Activated CD8-positive, alpha-beta T cell treated with anti-CD3 and anti-CD28 coated beads for 36 hours (primary cell): Measurements from ENCODE around the gene IL1RN. TPM values are rescaled to one million over a fixed set of nuclear protein-coding genes. Genes with fewer than 3 reads are reported as not detected.

ENCODE experiments used
- ATAC-seq: fragments of 200-7000 bp; cut with Tn5 transposase; one replicate; pipeline ENCODE4 v1.10.0; 2021; ENCODE audit warnings: mild to moderate bottlenecking, moderate library complexity
- CTCF ChIA-PET: fragments of 350-600 bp; sonication (Branson Sonifier 250); formaldehyde crosslinking; loops from one replicate; lab custom pipeline; 2021; ENCODE audit warnings: antibody characterized with exemption; lab: Charles Lee
- POLR2A ChIA-PET: fragments of 350-600 bp; sonication (Branson Sonifier 250); formaldehyde crosslinking; loops from one replicate; lab custom pipeline; 2021; ENCODE audit warnings: antibody characterized with exemption; lab: Charles Lee
- DNase-seq: peaks from one replicate; pipeline ENCODE4 v3.0.0-alpha.2; 2020
- H3K27ac Mint-ChIP-seq: one replicate; pipeline ENCODE4 v1.8.0; 2021; ENCODE audit warnings: mild to moderate bottlenecking, mixed read lengths
- H3K27me3 Mint-ChIP-seq: one replicate; pipeline ENCODE4 v1.8.0; 2021; ENCODE audit warnings: mixed read lengths
- H3K36me3 Mint-ChIP-seq: one replicate; pipeline ENCODE4 v1.8.0; 2021; ENCODE audit warnings: low read depth, mixed read lengths
- H3K4me1 Mint-ChIP-seq: one replicate; pipeline ENCODE4 v1.8.0; 2021; ENCODE audit warnings: low read depth, mixed read lengths
- H3K4me3 Mint-ChIP-seq: one replicate; pipeline ENCODE4 v1.8.0; 2021; ENCODE audit warnings: mild to moderate bottlenecking, moderate library complexity, mixed read lengths
- H3K9me3 Mint-ChIP-seq: one replicate; pipeline ENCODE4 v1.8.0; 2021; ENCODE audit warnings: mixed read lengths
- CTCF ChIP-seq: fragments of 200-600 bp; IDR thresholded peaks from one replicate; pipeline ENCODE4 v1.8.0; 2022; ENCODE audit warnings: antibody characterized with exemption, mild to moderate bottlenecking
- intact Hi-C: fragments of 100-400 bp; cut with micrococcal nuclease; formaldehyde crosslinking; loops from one replicate; pipeline ENCODE4 v1.10.0; 2022
- total RNA-seq, 2 experiments: library from RNA; stranded (reverse); gene quantifications; one replicate each; pipeline ENCODE4 v1.2.3, GENCODE V29; 2021

Gene IL1RN
- total RNA-seq, 2 experiments from 2014 or later = 0.50 to 0.85 TPM

DNA sequence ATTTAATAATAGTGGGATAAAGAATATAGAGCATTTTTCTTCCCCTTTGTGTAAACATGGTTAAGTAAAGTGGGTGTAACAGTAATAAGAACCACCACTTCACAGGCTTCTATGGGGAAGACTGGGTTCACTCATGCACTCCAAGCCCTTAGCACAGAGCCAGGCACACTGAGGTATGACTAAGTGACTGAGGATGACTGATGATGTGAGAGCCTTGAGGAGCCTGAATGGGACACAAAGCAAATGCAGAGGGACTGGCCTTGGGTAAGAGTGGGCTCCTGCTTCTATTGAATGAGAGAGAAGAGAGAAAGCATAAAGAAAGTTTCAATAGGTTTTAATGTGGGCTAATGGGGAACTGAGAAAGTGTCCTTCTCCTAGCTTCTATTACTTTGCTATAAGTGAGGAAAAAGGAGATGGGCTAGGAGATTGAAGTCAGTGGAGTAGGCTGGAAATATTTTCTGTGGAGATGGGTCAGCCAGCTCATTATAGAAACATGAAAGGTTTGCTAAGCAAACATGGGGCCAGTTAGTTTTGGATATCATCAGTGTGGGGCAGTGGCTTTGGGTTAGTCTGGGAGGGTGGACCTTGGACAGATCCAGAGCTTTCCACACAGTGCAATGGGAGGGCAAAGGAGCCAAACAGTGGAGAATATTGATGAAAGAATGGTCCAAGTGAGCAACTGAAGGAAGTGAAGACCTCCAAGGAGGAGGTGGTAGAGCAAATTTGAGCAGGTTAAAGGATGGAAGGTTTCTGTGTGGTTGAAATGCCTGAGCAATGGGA, 39.0 kb upstream of the IL1RN start:
- H3K4me1 Mint-ChIP-seq = peaks cover 4% of the 10 kb centered on the region
- H3K27me3 Mint-ChIP-seq = no peaks in the 10 kb centered on the region
- no peak overlapping the region for H3K27ac Mint-ChIP-seq
- H3K4me3 Mint-ChIP-seq = no peak overlapping the region
- TF ChIP-seq CTCF = no peak
- H3K9me3 Mint-ChIP-seq = peaks cover 3% of the 10 kb centered on the region
- H3K36me3 Mint-ChIP-seq = no peaks in the 10 kb centered on the region
- CTCF ChIA-PET = interaction anchor here (1.1 to 3.6 kb wide), 4 partner anchors 9 to 50 kb away, joined by 3 to 30 read pairs (median 8); no protein-coding TSS in a partner anchor
- ATAC-seq (no peak), DNase-seq (no peak)
- POLR2A ChIA-PET = no interaction called here
- intact Hi-C loops = no loop called here

DNA sequence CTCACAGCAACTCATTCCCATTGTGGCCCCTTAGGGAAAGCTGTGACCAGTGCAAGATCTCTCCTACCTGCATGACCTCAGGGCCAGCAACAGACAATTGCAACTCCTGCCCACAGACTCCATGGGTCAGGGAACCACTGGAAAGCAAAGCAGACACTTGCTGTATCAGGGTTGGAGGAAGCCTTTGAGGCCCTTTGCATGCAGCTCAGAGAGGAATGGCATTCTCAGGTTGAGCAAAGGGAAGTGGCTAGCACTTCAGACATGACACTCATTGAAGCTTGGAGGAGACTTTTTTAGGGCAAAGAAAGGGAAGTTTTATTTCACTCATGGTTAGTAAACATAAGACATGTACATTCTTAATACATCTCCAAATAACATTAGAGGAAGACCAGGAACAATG, 37.5 kb upstream of the IL1RN start:
- Mint-ChIP-seq H3K4me1 (no peaks in the 10 kb centered on the region), H3K4me3 (no peak overlapping the region), H3K27me3 (no peaks in the 10 kb centered on the region), H3K27ac (no peak overlapping the region), H3K9me3 (peaks cover 3% of the 10 kb centered on the region), H3K36me3 (no peaks in the 10 kb centered on the region)
- CTCF ChIA-PET = interaction anchor here (0.7 to 3.6 kb wide), 6 partner anchors 10 to 129 kb away, joined by 3 to 30 read pairs (median 5); no protein-coding TSS in a partner anchor
- ATAC-seq (no peak), DNase-seq (no peak)
- no peak for TF ChIP-seq CTCF
- POLR2A ChIA-PET = no interaction called here
- intact Hi-C loops = no loop called here

DNA sequence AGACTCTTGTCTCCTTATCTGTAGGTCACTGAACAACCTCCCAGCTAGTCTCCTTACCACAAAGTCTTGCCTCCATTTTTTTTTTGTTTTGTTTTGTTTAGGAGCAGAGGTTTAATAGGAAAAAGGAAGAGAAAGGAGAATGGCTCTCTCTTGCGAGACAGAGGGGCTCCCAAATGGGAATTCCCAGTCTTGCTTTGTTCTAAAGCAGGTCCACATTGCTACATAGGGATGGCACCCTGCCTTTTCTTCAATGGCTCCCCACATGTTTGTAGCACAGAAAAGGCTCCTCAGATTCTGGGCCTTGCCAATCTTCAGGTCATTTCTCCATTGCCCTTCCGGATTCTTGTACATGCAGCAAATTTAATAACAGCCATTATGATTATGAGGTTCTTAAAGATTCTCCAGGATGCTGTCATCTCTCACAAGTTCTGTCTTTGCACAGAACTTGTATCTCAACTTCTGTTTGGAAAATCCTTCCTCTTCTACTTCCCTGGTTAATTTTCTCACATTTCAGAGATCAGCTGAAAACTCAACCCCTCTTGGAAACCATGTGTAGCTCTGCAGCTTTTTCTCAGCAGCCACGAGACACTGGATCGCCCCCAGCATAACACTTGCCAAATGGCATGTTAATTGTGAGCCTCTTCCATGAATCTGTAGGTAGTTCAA, 36.0 kb upstream of the IL1RN start:
- intact Hi-C loops = no loop called here
- CTCF ChIA-PET = interaction anchor here (1.1 to 3.6 kb wide), 2 partner anchors 12 to 14 kb away, joined by 3 to 30 read pairs; no protein-coding TSS in a partner anchor
- DNase-seq = no peak
- Mint-ChIP-seq H3K27ac (no peak overlapping the region), H3K4me1 (no peaks in the 10 kb centered on the region), H3K36me3 (no peaks in the 10 kb centered on the region), H3K9me3 (peaks cover 9% of the 10 kb centered on the region), H3K4me3 (no peak overlapping the region), H3K27me3 (no peaks in the 10 kb centered on the region)
- TF ChIP-seq CTCF = no peak
- no peak for ATAC-seq
- POLR2A ChIA-PET = no interaction called here

DNA sequence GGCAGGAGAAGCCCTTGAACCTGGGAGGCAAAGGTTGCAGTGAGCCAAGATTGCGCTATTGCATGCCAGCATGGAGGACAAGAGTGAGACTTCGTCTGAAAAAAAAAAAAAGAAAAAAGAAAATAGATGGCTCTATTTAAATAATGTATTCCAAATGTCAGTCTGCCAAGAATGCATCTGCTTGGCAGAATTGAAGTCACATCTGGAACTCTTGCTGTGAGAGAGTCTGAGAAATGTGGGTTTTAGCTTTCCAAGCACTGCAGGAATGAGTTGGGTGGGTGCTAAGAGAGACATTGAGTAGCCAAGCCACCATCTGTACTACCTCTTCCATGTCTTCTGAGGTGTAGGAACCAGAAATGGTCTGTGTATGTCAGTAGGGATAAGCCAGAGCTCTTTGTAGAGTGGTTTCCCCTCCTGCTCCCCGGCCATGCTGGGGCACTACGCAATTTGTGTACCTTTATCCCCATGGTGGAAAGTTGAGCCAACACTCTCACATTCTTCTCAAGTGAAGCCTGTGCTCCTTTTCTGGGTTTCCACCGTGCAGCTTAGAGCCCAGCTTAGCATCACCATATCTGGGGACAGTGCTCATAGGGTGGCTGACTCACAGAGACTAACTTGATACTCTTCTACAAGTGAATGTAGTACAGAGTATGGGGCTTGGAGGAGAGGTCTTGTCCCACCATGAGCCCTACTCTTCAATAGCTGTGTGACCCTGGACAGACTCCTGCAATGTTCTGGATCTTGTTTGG, 34.4 kb upstream of the IL1RN start:
- H3K27me3 Mint-ChIP-seq = no peaks in the 10 kb centered on the region
- POLR2A ChIA-PET = interaction anchor here (0.6 to 1.2 kb wide), 4 partner anchors 11 to 33 kb away, joined by 3 to 4 read pairs (median 3); no protein-coding TSS in a partner anchor
- intact Hi-C loops = no loop called here
- peaks cover 17% of the 10 kb centered on the region for H3K9me3 Mint-ChIP-seq
- TF ChIP-seq CTCF = no peak
- no peak for DNase-seq
- H3K36me3 Mint-ChIP-seq = peaks cover 7% of the 10 kb centered on the region
- CTCF ChIA-PET = interaction anchor here (0.9 to 1.3 kb wide), 3 partner anchors 13 to 43 kb away, joined by 4 to 5 read pairs (median 4); no protein-coding TSS in a partner anchor
- no peak overlapping the region for H3K4me3 Mint-ChIP-seq
- H3K27ac Mint-ChIP-seq = no peak overlapping the region
- ATAC-seq = no peak
- peaks cover 16% of the 10 kb centered on the region for H3K4me1 Mint-ChIP-seq
